ENCODE data around the gene MAP7D1.

The MAP7D1 gene

DNA sequence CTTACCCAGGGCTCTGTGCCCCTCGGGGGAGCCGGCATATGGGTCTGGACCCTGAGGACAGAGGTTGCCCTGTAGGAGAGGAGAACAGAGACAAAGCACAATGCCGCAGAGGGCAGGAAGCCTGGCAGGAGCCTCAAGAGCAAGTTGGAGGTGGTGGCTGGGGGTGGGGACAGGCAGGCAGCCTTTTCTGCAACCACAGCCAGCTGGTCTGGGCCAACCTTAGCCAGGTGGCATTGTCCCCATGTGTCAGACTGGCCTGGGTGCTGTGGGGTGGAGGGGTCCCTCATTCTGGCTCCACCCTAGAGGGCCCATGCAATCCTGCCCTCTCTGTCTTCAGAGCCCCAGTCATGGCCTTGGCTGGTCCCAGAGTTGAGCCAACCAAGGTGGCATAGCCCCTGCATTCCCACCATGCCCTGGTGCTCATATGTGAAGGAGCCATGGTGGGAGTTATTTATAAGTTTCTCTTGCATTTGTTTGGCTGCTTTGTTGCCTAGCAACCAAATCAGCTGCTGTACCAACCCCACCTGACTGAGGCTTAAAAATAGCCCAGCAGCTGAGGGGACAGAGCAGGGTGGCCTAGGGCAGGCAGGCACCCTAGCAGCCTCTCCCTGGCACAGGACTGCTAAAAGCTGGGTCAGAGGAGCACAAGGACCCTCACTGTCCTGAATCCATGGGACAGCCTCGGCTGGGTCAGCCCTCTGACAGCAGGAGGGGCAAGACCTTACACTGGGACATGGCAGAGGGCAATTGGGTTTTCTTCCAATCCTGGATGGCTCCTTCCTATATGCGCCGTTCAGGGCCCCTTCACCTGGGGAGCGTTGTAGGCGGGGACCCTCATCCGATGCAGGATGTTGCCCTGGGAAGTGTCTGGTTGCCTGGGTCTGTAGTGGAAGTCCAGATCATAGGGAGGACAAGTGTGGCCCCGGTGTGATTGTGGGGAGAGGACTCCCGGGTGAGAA lies 19.5 kb downstream of the MAP7D1 start:
- TF ChIP-seq, protein P1, sequence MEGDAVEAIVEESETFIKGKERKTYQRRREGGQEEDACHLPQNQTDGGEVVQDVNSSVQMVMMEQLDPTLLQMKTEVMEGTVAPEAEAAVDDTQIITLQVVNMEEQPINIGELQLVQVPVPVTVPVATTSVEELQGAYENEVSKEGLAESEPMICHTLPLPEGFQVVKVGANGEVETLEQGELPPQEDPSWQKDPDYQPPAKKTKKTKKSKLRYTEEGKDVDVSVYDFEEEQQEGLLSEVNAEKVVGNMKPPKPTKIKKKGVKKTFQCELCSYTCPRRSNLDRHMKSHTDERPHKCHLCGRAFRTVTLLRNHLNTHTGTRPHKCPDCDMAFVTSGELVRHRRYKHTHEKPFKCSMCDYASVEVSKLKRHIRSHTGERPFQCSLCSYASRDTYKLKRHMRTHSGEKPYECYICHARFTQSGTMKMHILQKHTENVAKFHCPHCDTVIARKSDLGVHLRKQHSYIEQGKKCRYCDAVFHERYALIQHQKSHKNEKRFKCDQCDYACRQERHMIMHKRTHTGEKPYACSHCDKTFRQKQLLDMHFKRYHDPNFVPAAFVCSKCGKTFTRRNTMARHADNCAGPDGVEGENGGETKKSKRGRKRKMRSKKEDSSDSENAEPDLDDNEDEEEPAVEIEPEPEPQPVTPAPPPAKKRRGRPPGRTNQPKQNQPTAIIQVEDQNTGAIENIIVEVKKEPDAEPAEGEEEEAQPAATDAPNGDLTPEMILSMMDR (IDR thresholded peaks at IDR 0.05; ENCODE audit: insufficient read depth, low read length, poor library complexity, severe bottlenecking): no peak
- DNase-seq (ENCODE audit: extremely low read depth, insufficient read length): no peak
- Histone ChIP-seq H3K4me3 (replicated peaks; ENCODE audit: low read depth, low read length) (no peak overlapping the region), H3K36me3 (ENCODE audit: control insufficient read depth, insufficient read depth, low read length) (peaks cover 54% of the 10 kb centered on the region), H3K27me3 (replicated peaks; ENCODE audit: control insufficient read depth, insufficient read depth, low read length) (no peaks in the 10 kb centered on the region)

DNA sequence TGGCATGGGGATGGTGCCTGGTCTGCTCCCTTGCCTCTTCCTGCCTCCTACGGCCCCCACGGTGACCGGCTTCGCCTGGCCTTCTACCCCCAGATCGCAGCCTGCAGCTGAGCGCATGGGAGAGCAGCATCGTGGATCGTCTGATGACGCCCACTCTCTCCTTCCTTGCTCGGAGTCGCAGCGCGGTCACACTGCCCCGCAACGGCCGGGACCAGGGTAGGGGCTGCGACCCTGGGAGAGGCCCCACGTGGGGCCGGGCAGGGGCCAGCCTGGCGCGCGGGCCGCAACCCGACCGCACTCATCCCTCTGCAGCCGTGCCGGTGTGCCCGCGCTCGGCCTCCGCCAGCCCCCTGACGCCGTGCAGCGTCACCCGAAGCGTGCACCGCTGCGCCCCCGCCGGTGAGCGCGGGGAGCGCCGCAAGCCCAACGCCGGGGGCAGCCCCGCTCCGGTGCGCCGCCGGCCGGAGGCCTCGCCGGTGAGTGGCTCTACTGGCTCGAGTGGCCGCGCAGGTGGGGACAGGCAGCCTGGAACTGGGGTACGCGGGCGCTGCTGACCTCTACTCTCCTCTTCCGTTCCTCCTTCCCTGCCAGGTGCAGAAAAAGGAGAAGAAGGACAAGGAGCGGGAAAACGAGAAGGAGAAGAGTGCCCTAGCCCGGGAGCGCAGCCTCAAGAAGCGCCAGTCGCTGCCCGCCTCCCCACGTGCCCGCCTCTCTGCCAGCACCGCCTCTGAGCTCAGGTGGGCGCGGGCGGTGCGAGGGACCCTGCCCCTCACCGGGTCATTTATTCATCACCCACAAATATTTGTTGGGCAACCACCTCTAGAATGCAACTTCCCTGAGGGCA lies 20.4 kb downstream of the MAP7D1 start:
- DNase-seq (ENCODE audit: extremely low read depth, insufficient read length): no peak
- Histone ChIP-seq H3K4me3 (replicated peaks; ENCODE audit: low read depth, low read length) (no peak overlapping the region), H3K36me3 (ENCODE audit: control insufficient read depth, insufficient read depth, low read length) (peaks cover 50% of the 10 kb centered on the region), H3K27me3 (replicated peaks; ENCODE audit: control insufficient read depth, insufficient read depth, low read length) (no peaks in the 10 kb centered on the region)
- TF ChIP-seq, protein P1 (IDR thresholded peaks at IDR 0.05; ENCODE audit: insufficient read depth, low read length, poor library complexity, severe bottlenecking): no peak

DNA sequence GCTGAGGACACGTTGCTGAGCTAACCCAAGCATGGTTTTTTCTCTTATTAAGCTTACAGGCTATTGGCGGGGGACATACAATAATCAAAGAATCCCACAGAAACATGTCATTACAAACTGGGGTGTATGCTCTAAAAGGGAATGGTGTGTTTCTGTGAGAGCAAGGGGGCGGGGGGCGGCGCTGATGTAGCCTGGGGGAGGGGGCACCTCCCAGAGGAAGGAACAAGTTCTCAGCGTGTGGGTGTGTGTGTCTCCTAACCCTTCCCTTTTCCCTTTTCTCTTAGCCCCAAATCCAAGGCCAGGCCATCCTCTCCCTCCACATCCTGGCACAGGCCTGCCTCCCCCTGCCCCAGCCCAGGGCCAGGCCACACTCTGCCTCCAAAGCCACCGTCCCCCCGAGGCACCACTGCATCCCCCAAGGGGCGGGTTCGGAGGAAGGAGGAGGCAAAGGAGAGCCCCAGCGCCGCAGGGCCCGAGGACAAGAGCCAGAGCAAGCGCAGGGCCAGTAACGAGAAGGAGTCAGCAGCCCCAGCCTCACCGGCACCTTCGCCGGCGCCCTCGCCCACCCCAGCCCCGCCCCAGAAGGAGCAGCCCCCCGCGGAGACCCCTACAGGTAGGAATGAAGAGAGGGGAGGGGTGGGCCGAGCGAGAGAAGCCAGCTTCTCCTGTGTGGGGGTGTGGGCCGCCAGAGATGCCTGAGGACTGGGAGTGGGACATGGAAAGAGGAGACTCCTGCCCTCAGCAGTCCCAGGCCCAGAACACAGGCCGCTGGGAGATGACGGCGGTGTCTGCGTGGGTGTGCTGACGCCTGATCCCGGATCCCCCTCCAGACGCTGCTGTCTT lies 21.9 kb downstream of the MAP7D1 start:
- DNase-seq (ENCODE audit: extremely low read depth, insufficient read length): no peak
- no peaks in the 10 kb centered on the region for H3K27me3 ChIP-seq (replicated peaks; ENCODE audit: control insufficient read depth, insufficient read depth, low read length)
- H3K4me3 ChIP-seq (replicated peaks; ENCODE audit: low read depth, low read length): no peak overlapping the region
- TF ChIP-seq, protein P1 (IDR thresholded peaks at IDR 0.05; ENCODE audit: insufficient read depth, low read length, poor library complexity, severe bottlenecking): no peak
- peaks cover 42% of the 10 kb centered on the region for H3K36me3 ChIP-seq (ENCODE audit: control insufficient read depth, insufficient read depth, low read length)

DNA sequence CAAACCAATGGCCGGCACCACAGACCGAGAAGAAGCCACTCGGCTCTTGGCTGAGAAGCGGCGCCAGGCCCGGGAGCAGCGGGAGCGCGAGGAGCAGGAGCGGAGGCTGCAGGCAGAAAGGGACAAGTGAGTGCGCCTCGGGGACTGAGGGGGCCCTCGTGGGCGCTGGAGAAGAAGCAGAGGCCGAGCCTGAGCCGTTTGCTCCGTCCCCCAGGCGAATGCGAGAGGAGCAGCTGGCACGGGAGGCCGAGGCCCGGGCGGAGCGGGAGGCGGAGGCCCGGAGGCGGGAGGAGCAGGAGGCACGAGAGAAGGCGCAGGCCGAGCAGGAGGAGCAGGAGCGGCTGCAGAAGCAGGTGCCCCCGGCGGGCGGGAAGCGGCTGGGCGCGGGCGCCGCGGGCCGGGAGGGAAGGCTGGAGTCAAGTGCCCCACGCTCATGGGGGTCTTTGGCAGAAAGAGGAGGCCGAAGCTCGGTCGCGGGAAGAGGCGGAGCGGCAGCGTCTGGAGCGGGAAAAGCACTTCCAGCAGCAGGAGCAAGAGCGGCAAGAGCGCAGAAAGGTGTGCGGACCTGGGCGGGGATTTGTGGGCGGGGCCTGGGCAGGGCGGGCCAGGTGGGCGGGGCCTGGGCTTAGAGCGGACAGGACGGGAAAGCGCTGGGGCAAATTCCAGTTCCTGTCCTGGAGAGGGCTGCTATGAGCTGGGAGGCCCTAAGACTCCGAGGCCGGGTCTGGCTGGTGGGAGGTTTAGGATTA lies 22.7 kb downstream of the MAP7D1 start:
- Histone ChIP-seq H3K27me3 (replicated peaks; ENCODE audit: control insufficient read depth, insufficient read depth, low read length) (no peaks in the 10 kb centered on the region), H3K4me3 (replicated peaks; ENCODE audit: low read depth, low read length) (no peak overlapping the region), H3K36me3 (ENCODE audit: control insufficient read depth, insufficient read depth, low read length) (peaks cover 35% of the 10 kb centered on the region)
- TF ChIP-seq, protein P1 (IDR thresholded peaks at IDR 0.05; ENCODE audit: insufficient read depth, low read length, poor library complexity, severe bottlenecking): no peak
- no peak for DNase-seq (ENCODE audit: extremely low read depth, insufficient read length)

DNA sequence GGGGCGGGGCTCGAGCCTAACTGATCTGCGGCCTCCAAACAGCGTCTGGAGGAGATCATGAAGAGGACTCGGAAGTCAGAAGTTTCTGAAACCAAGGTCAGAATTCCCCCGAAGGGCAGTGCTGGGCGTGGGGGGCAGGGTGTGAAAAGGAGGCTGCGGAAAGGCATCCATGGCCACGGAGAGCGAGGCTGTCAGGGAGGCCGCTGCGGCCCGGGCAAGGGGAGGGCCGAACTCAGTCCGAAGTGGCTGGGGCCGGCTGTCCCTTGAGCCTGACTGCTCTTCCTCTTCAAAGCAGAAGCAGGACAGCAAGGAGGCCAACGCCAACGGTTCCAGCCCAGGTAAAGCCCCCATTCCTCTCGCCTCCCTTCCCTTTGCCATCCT lies 23.2 kb downstream of the MAP7D1 start:
- Histone ChIP-seq H3K27me3 (replicated peaks; ENCODE audit: control insufficient read depth, insufficient read depth, low read length) (no peaks in the 10 kb centered on the region), H3K4me3 (replicated peaks; ENCODE audit: low read depth, low read length) (no peak overlapping the region), H3K36me3 (ENCODE audit: control insufficient read depth, insufficient read depth, low read length) (peaks cover 29% of the 10 kb centered on the region)
- TF ChIP-seq, protein P1 (IDR thresholded peaks at IDR 0.05; ENCODE audit: insufficient read depth, low read length, poor library complexity, severe bottlenecking): no peak
- DNase-seq (ENCODE audit: extremely low read depth, insufficient read length): no peak

All from GM06990 (cell line).